H1 (cell line): ENCODE results near the gene ADGRF1. TPM values are rescaled to one million over a fixed set of nuclear protein-coding genes. Genes with fewer than 3 reads are reported as not detected.

Experiments
- CTCF ChIA-PET: fragments of 300-600 bp; sonication (Branson Sonifier 250); formaldehyde crosslinking; loops from one replicate; lab custom pipeline; 2021; ENCODE audit not compliant: partially characterized antibody; lab: Charles Lee
- POLR2A ChIA-PET: fragments of 300-600 bp; sonication (Branson Sonifier 250); formaldehyde crosslinking; loops from one replicate; lab custom pipeline; 2021; ENCODE audit warnings: inconsistent platforms; ENCODE audit not compliant: partially characterized antibody; lab: Charles Lee
- DNase-seq, 2 experiments: peaks; one replicate each; pipeline versions ENCODE4 v3.0.0 to v3.0.0-alpha.2; 2010 to 2022; ENCODE audit warnings: low spot score in 2 of 2, low read depth in 1 of 2, mixed read lengths in 1 of 2
- FAIRE-seq: peaks from 2 replicates; lab custom pipeline; 2011; peaks lifted over from hg19 to GRCh38; lab: Jason Lieb, UNC
- H2AFZ ChIP-seq: 2 replicates; pipeline ENCODE4 v1.8.1; 2012; ENCODE audit warnings: low read length, inconsistent platforms
- H2AK5ac ChIP-seq: 2 replicates; pipeline ENCODE4 v1.6.1; 2013; ENCODE audit warnings: low read depth, low read length
- H2BK120ac ChIP-seq: replicated peaks from 2 replicates; pipeline ENCODE3; 2013; ENCODE audit warnings: low read depth, low read length, inconsistent platforms
- H2BK12ac ChIP-seq: 2 replicates; pipeline ENCODE4 v1.6.1; 2013; ENCODE audit warnings: low read depth, low read length
- H2BK15ac ChIP-seq: 2 replicates; pipeline ENCODE4 v1.6.1; 2013; ENCODE audit warnings: low read length
- H2BK20ac ChIP-seq: 2 replicates; pipeline ENCODE4 v1.6.1; 2013; ENCODE audit warnings: low read length
- H2BK5ac ChIP-seq: 2 replicates; pipeline ENCODE4 v1.6.1; 2013; ENCODE audit warnings: low read depth, low read length
- H3K14ac ChIP-seq: 2 replicates; pipeline ENCODE4 v1.6.1; 2013; ENCODE audit warnings: inconsistent platforms; ENCODE audit not compliant: insufficient read length
- H3K18ac ChIP-seq: 2 replicates; pipeline ENCODE4 v1.6.1; 2013; ENCODE audit warnings: low read length; ENCODE audit errors: extremely low read depth
- H3K23ac ChIP-seq: 2 replicates; pipeline ENCODE4 v1.6.1; 2013; ENCODE audit warnings: inconsistent platforms; ENCODE audit not compliant: insufficient read length
- H3K23me2 ChIP-seq: 2 replicates; pipeline ENCODE4 v1.6.1; 2013; ENCODE audit warnings: low read depth, low read length
- H3K27ac ChIP-seq: 2 replicates; pipeline ENCODE4 v1.6.1; 2011; ENCODE audit warnings: low read depth, low read length, inconsistent platforms
- H3K27me3 ChIP-seq, 4 experiments: replicated peaks in 1 of 4; 1 replicate in 1 of 4; 2 replicates in 3 of 4; pipeline versions ENCODE4 v1.6.1 to v1.8.1; 2011 to 2013; ENCODE audit warnings: low read length in 3 of 4, mild to moderate bottlenecking in 3 of 4, inconsistent platforms in 2 of 4, mixed read lengths in 2 of 4, moderate library complexity in 1 of 4; ENCODE audit not compliant: control insufficient read depth in 3 of 4, insufficient read depth in 3 of 4; ENCODE audit errors: extremely low read depth in 1 of 4
- H3K36me3 ChIP-seq, 4 experiments: 2 replicates each; pipeline versions ENCODE4 v1.6.1 to v1.8.1; 2011 to 2013; ENCODE audit warnings: mild to moderate bottlenecking in 4 of 4, low read length in 3 of 4, moderate library complexity in 2 of 4, control low read depth in 1 of 4, inconsistent platforms in 1 of 4; ENCODE audit not compliant: insufficient read depth in 4 of 4, control insufficient read depth in 2 of 4
- H3K4ac ChIP-seq: replicated peaks from 2 replicates; pipeline ENCODE3; 2013; ENCODE audit warnings: low read length, low read depth, mixed read lengths, inconsistent platforms; ENCODE audit not compliant: insufficient read length
- H3K4me1 ChIP-seq, 4 experiments: replicated peaks in 1 of 4; 1 replicate in 1 of 4; 2 replicates in 3 of 4; pipeline versions ENCODE4 v1.6.1 to v1.8.1; 2011 to 2013; ENCODE audit warnings: low read length in 3 of 4, inconsistent platforms in 2 of 4, mixed read lengths in 1 of 4; ENCODE audit not compliant: insufficient read depth in 4 of 4, control insufficient read depth in 3 of 4
- H3K4me2 ChIP-seq, 2 experiments: 2 replicates each; pipeline versions ENCODE4 v1.6.1 to v1.8.1; 2011 to 2013; ENCODE audit warnings: low read depth in 2 of 2, low read length in 2 of 2, control low read depth in 1 of 2, inconsistent platforms in 1 of 2, mild to moderate bottlenecking in 1 of 2; ENCODE audit not compliant: insufficient read depth in 1 of 2
- H3K4me3 ChIP-seq, 4 experiments: fragments of 200-600, 300-600 bp in 1 of 4; sonication (generic), shearing (Covaris generic), sonication (Bioruptor Twin) in 1 of 4; 2 replicates each; pipeline versions ENCODE4 v1.5.1 to v1.8.1; 2011 to 2016; ENCODE audit warnings: low read length in 4 of 4, low read depth in 3 of 4, control low read depth in 2 of 4, inconsistent platforms in 2 of 4, mild to moderate bottlenecking in 2 of 4, mixed read lengths in 1 of 4, moderate library complexity in 1 of 4; ENCODE audit not compliant: insufficient read depth in 2 of 4; ENCODE audit errors: extremely low read depth in 1 of 4
- H3K56ac ChIP-seq: replicated peaks from 2 replicates; pipeline ENCODE3; 2013; ENCODE audit warnings: low read depth, mild to moderate bottlenecking, mixed read lengths, low read length, inconsistent platforms; ENCODE audit not compliant: insufficient read length
- H3K79me1 ChIP-seq: 2 replicates; pipeline ENCODE4 v1.6.1; 2013; ENCODE audit warnings: low read depth, low read length, control low read depth
- H3K79me2 ChIP-seq, 2 experiments: 2 replicates each; pipeline versions ENCODE4 v1.6.1 to v1.8.1; 2012 to 2013; ENCODE audit warnings: low read length in 2 of 2, mild to moderate bottlenecking in 2 of 2, inconsistent platforms in 1 of 2; ENCODE audit not compliant: insufficient read depth in 2 of 2, control insufficient read depth in 1 of 2
- H3K9ac ChIP-seq, 4 experiments: replicated peaks in 1 of 4; 1 replicate in 1 of 4; 2 replicates in 3 of 4; pipeline versions ENCODE4 v1.6.1 to v1.8.1; 2011 to 2013; ENCODE audit warnings: low read depth in 3 of 4, low read length in 3 of 4, control low read depth in 2 of 4, mild to moderate bottlenecking in 2 of 4, moderate library complexity in 2 of 4, inconsistent platforms in 1 of 4; ENCODE audit errors: extremely low read depth in 1 of 4
- H3K9me3 ChIP-seq, 2 experiments: 2 replicates each; pipeline versions ENCODE4 v1.6.1 to v1.8.1; 2012 to 2013; ENCODE audit warnings: mild to moderate bottlenecking in 2 of 2, moderate library complexity in 2 of 2, control low read depth in 1 of 2, inconsistent platforms in 1 of 2, low read depth in 1 of 2, low read length in 1 of 2, mixed read lengths in 1 of 2; ENCODE audit not compliant: insufficient read depth in 2 of 2
- H4K20me1 ChIP-seq, 2 experiments: replicated peaks in 1 of 2; 2 replicates each; pipeline versions ENCODE3 to v1.8.1; 2011 to 2013; ENCODE audit warnings: inconsistent platforms in 2 of 2, low read length in 2 of 2, mild to moderate bottlenecking in 1 of 2; ENCODE audit not compliant: insufficient read depth in 2 of 2, control insufficient read depth in 1 of 2
- H4K5ac ChIP-seq: 2 replicates; pipeline ENCODE4 v1.6.1; 2013; ENCODE audit warnings: low read length, low read depth, mixed read lengths, inconsistent platforms; ENCODE audit not compliant: insufficient read length
- H4K8ac ChIP-seq: 2 replicates; pipeline ENCODE4 v1.8.0; 2013; ENCODE audit warnings: mild to moderate bottlenecking, moderate library complexity, low read length, inconsistent platforms; ENCODE audit not compliant: insufficient read depth; ENCODE audit errors: extremely low read depth
- H4K91ac ChIP-seq: replicated peaks from 2 replicates; pipeline ENCODE3; 2013; ENCODE audit warnings: low read length, mixed read lengths, inconsistent platforms; ENCODE audit not compliant: insufficient read length
- BCL11A ChIP-seq, 2 experiments: IDR thresholded peaks; one replicate each; pipeline ENCODE4 v1.6.1; 2011; ENCODE audit warnings: low read depth in 2 of 2, low read length in 2 of 2, mild to moderate bottlenecking in 2 of 2
- CBX8 ChIP-seq: fragments of 300-800, 300-1000 bp; sonication (generic); IDR thresholded peaks from 2 replicates; pipeline ENCODE4 v1.7.1; 2016; ENCODE audit warnings: low read depth, low read length, borderline replicate concordance
- EGR1 ChIP-seq: IDR thresholded peaks from 2 replicates; pipeline ENCODE4 v1.6.1; 2011; ENCODE audit warnings: low read depth, low read length, borderline replicate concordance
- KDM1A ChIP-seq: fragments of 200-600, 300-600 bp; sonication (generic); IDR thresholded peaks from 2 replicates; pipeline ENCODE4 v1.7.1; 2016; ENCODE audit warnings: mild to moderate bottlenecking, low read length, borderline replicate concordance
- KDM5A ChIP-seq: fragments of 200-600 bp; IDR thresholded peaks from 2 replicates; pipeline ENCODE4 v1.7.1; 2012; ENCODE audit warnings: mild to moderate bottlenecking, low read length, inconsistent platforms, mixed read lengths
- NANOG ChIP-seq: IDR thresholded peaks from 2 replicates; pipeline ENCODE4 v1.6.1; 2011; ENCODE audit warnings: low read length, low read depth, mild to moderate bottlenecking, inconsistent platforms; ENCODE audit not compliant: insufficient read depth, poor library complexity, severe bottlenecking
- PHF8 ChIP-seq: fragments of 200-600 bp; sonication (generic); conservative IDR thresholded peaks from 2 replicates; pipeline ENCODE4 v1.7.1; 2012; ENCODE audit warnings: low read depth, mild to moderate bottlenecking, inconsistent platforms, low read length, moderate library complexity
- RFX5 ChIP-seq: IDR thresholded peaks from 2 replicates; pipeline ENCODE4 v1.6.1; 2011; ENCODE audit warnings: low read depth, low read length, improper control_type of control experiment, borderline replicate concordance
- TAF1 ChIP-seq: IDR thresholded peaks from 2 replicates; pipeline ENCODE4 v1.6.1; 2011; ENCODE audit warnings: mild to moderate bottlenecking, low read depth, low read length
- TBP ChIP-seq: IDR thresholded peaks from 2 replicates; pipeline ENCODE4 v1.6.1; 2011; ENCODE audit warnings: low read depth, low read length, improper control_type of control experiment
- TEAD4 ChIP-seq: IDR thresholded peaks from 2 replicates; pipeline ENCODE4 v1.6.1; 2012; ENCODE audit warnings: low read depth, low read length, inconsistent platforms, mixed read lengths
- WGBS, 2 experiments: shearing (Covaris generic) in 1 of 2; methylation state at CpG; one replicate each; pipeline versions ENCODE4 v1.1.6 to v1.1.7; 2013 to 2015; ENCODE audit warnings: low lambda C conversion rate in 2 of 2, mixed read lengths in 2 of 2, inconsistent platforms in 1 of 2, low coverage in 1 of 2, missing lambda C conversion rate in 1 of 2; ENCODE audit not compliant: insufficient replicate concordance in 2 of 2, insufficient coverage in 1 of 2, insufficient read length in 1 of 2; ENCODE audit errors: extremely low coverage in 1 of 2, missing lambda C conversion rate in 1 of 2; 5-methylcytosine and 5-hydroxymethylcytosine counted together
- polyA plus RNA-seq, 7 experiments: library from polyadenylated mRNA; depleted of rRNA in 3 of 7; stranded (reverse) in 5 of 7; unstranded in 2 of 7; fragments of >200 nt in 5 of 7; fragments of 200-250 nt in 2 of 7; gene quantifications; 1 replicate in 5 of 7; 2 replicates in 1 of 7; 4 replicates in 1 of 7; pipeline versions ENCODE4 v1.2.1 to v1.2.3, GENCODE V29; 2011 to 2013; ENCODE audit warnings: missing spikeins in 2 of 7, mixed read lengths in 2 of 7
- total RNA-seq: library from RNA; stranded (reverse); fragmentation: NEBNext Ultra II Directional; extraction: Animal tissue kit (Norgen Biotek cat#: 25700); gene quantifications from 2 replicates; pipeline ENCODE4 v1.2.1, GENCODE V29; 2021
- TF ChIP-seq, protein P1 (sequence below): IDR thresholded peaks from 2 replicates; pipeline ENCODE4 v1.6.1; 2012; ENCODE audit warnings: low read length, inconsistent platforms

Gene ADGRF1
- total and polyA plus RNA-seq, 2 of the 8 experiments (the other 6 are each of a cell fraction or from before 2014, with no cell fraction given), result not detected

DNA sequence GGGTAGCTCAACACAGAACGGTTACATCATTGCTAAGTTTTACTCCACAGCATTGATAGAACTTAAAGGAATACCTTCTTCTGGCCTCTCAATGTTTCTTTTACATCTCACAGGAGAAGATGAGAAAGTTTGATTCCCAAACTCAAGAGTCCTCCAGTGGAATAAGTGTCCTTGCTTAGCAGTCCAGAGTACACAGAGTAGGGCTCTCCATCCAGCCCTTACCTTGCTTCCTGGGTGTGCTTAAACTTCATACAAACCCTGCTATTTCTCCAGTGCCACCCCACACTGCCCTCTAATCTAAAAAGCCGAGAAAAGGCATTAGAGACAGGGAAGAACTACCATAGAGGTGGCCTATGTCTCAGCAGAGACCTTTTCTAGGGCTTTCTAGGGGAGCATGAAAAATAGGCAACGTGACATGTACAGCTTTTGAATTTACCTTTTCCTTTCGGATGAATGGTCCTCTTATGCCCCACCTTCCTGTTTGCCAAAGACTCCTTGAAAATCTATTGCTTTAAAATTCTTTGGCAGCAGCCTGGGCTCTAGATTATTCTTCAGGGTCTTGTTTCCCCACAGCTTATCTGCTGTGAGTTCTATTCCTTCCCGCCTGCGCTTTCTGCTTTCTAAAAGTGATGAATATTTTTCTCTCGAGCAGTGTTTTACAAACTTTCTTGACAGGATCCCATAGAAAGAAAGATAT is 12.1 kb downstream of the ADGRF1 start:
- Histone ChIP-seq H2BK15ac (no peak overlapping the region), H3K27me3 (no peaks in the 10 kb centered on the region), H3K23me2 (no peaks in the 10 kb centered on the region), H3K4me2 (no peak overlapping the region), H2BK20ac (no peak overlapping the region), H3K18ac (no peak overlapping the region), H4K8ac (no peak overlapping the region), H3K9ac (no peak overlapping the region), H4K20me1 (no peaks in the 10 kb centered on the region), H3K4me1 (peaks cover 0 to 4% (median under 1%) of the 10 kb centered on the region in 4 experiments; a peak in 2 of 7 replicates), H3K14ac (no peak overlapping the region), H3K4me3 (no peak overlapping the region), H2BK5ac (no peak overlapping the region), H3K79me2 (no peaks in the 10 kb centered on the region), H3K36me3 (no peaks in the 10 kb centered on the region), H3K23ac (no peak overlapping the region), H3K56ac (no peak overlapping the region), H2AFZ (no peak overlapping the region), H3K79me1 (no peaks in the 10 kb centered on the region), H2AK5ac (no peak overlapping the region), H3K9me3 (no peaks in the 10 kb centered on the region), H4K91ac (no peak overlapping the region), H3K4ac (no peak overlapping the region), H4K5ac (no peak overlapping the region), H2BK12ac (no peak overlapping the region), H2BK120ac (no peak overlapping the region), H3K27ac (no peak overlapping the region)
- DNase-seq (no peak), FAIRE-seq (no peak)
- POLR2A ChIA-PET, result no interaction called here
- CTCF ChIA-PET, result interaction anchor here (1.4 kb wide), 1 partner anchor 17 kb away, joined by 5 read pairs; no protein-coding TSS in a partner anchor
- WGBS, 2 experiments, result 90% methylated on average over 7 of the region's 7 CpGs; no CpG with 5 or more reads in 1 of the 2 experiments
- TF ChIP-seq KDM5A (no peak), BCL11A (IDR thresholded peaks at IDR 0.05; ENCODE audit: low read depth in 2 of 2, low read length in 2 of 2) (no peak), KDM1A (no peak), TBP (no peak), PHF8 (no peak), EGR1 (no peak), NANOG (no peak), TAF1 (no peak), CBX8 (no peak), TEAD4 (no peak), RFX5 (no peak)
- TF ChIP-seq, protein P1, sequence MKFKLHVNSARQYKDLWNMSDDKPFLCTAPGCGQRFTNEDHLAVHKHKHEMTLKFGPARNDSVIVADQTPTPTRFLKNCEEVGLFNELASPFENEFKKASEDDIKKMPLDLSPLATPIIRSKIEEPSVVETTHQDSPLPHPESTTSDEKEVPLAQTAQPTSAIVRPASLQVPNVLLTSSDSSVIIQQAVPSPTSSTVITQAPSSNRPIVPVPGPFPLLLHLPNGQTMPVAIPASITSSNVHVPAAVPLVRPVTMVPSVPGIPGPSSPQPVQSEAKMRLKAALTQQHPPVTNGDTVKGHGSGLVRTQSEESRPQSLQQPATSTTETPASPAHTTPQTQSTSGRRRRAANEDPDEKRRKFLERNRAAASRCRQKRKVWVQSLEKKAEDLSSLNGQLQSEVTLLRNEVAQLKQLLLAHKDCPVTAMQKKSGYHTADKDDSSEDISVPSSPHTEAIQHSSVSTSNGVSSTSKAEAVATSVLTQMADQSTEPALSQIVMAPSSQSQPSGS, result no peak
